PFSK-1 (cell line): ENCODE results near the gene FOXI2.

Experiments used
- POLR2AphosphoS5 ChIP-seq: IDR thresholded peaks from 2 replicates; pipeline ENCODE4 v1.6.1; 2012; ENCODE audit warnings: low read depth, mild to moderate bottlenecking, control low read depth, low read length, moderate library complexity
- REST ChIP-seq, 2 experiments: IDR thresholded peaks; 2 replicates each; pipeline versions ENCODE4 v1.6.1 to v1.8.0; 2011 to 2012; ENCODE audit warnings: low read depth in 2 of 2, low read length in 2 of 2, control low read depth in 1 of 2, inconsistent platforms in 1 of 2, mild to moderate bottlenecking in 1 of 2, moderate library complexity in 1 of 2; ENCODE audit not compliant: insufficient read depth in 1 of 2
- TAF1 ChIP-seq: IDR thresholded peaks from 2 replicates; pipeline ENCODE4 v1.6.1; 2012; ENCODE audit warnings: low read length, control low read depth, borderline replicate concordance; ENCODE audit not compliant: insufficient read depth

- TF ChIP-seq POLR2AphosphoS5 = no peak
- TF ChIP-seq REST (IDR thresholded peaks at IDR 0.05; ENCODE audit: insufficient read depth in 1 of 2, low read depth in 2 of 2, low read length in 2 of 2) = no peak
- no peak for TF ChIP-seq TAF1
These were observed 38.0 kb downstream of the FOXI2 start for GRCh38 chr10:127774766-127775559.
